Measurements from ENCODE around the gene PRKD1.

PRKD1 gene

GRCh38 chr14:29838752-29839151 lies 88.9 kb downstream of the PRKD1 start:
- no peak for DNase-seq (ENCODE audit: low read depth)

- no peak for DNase-seq (ENCODE audit: low read depth)
Observed at GRCh38 chr14:29836395-29836794, 91.3 kb downstream of the PRKD1 start.

- DNase-seq (ENCODE audit: low read depth) = no peak
Observed at GRCh38 chr14:29832042-29832441, 95.6 kb downstream of the PRKD1 start.

- no peak for DNase-seq (ENCODE audit: low read depth)
Observed at GRCh38 chr14:29829851-29830250, 97.8 kb downstream of the PRKD1 start.

- DNase-seq (ENCODE audit: low read depth) = no peak
Observed at GRCh38 chr14:29823816-29824215, 103.8 kb downstream of the PRKD1 start.

GRCh38 chr14:29822430-29822709 lies 105.3 kb downstream of the PRKD1 start:
- DNase-seq (ENCODE audit: low read depth) = no peak

GRCh38 chr14:29821661-29822429 lies 105.8 kb downstream of the PRKD1 start:
- DNase-seq (ENCODE audit: low read depth) = no peak

- DNase-seq (ENCODE audit: low read depth) = no peak
Observed at GRCh38 chr14:29821242-29821641, 106.4 kb downstream of the PRKD1 start.

GRCh38 chr14:29820785-29821184 lies 106.9 kb downstream of the PRKD1 start:
- no peak for DNase-seq (ENCODE audit: low read depth)

- no peak for DNase-seq (ENCODE audit: low read depth)
Observed at GRCh38 chr14:29817767-29818405, 109.8 kb downstream of the PRKD1 start.

- no peak for DNase-seq (ENCODE audit: low read depth)
Observed at GRCh38 chr14:29815016-29815674, 112.5 kb downstream of the PRKD1 start.

GRCh38 chr14:29814156-29815015 lies 113.3 kb downstream of the PRKD1 start:
- no peak for DNase-seq (ENCODE audit: low read depth)

- DNase-seq (ENCODE audit: low read depth) = no peak
Observed at GRCh38 chr14:29810682-29811081, 117.0 kb downstream of the PRKD1 start.

GRCh38 chr14:29810064-29810463 lies 117.6 kb downstream of the PRKD1 start:
- DNase-seq (ENCODE audit: low read depth) = no peak

GRCh38 chr14:29806124-29806517 lies 121.5 kb downstream of the PRKD1 start:
- no peak for DNase-seq (ENCODE audit: low read depth)

- DNase-seq (ENCODE audit: low read depth) = no peak
Observed at GRCh38 chr14:29805415-29806123, 122.1 kb downstream of the PRKD1 start.

GRCh38 chr14:29804481-29805266 lies 123.0 kb downstream of the PRKD1 start:
- DNase-seq (ENCODE audit: low read depth) = no peak

- no peak for DNase-seq (ENCODE audit: low read depth)
Observed at GRCh38 chr14:29803045-29803444, 124.6 kb downstream of the PRKD1 start.

- DNase-seq (ENCODE audit: low read depth) = no peak
Observed at GRCh38 chr14:29802211-29802610, 125.4 kb downstream of the PRKD1 start.

- DNase-seq (ENCODE audit: low read depth) = no peak
Observed at GRCh38 chr14:29800961-29801360, 126.7 kb downstream of the PRKD1 start.

GRCh38 chr14:29799464-29800095 lies 128.1 kb downstream of the PRKD1 start:
- no peak for DNase-seq (ENCODE audit: low read depth)

Data from stimulated activated CD8-positive, alpha-beta memory T cell treated with anti-CD3 and anti-CD28 coated beads, Interleukin-7, amount 100 ng/mL, for 24 hours (primary cell).